Measurements from ENCODE around the gene GFY. TPM values are rescaled to one million over a fixed set of nuclear protein-coding genes. Genes with fewer than 3 reads are reported as not detected.
"Not testable (repeated sequence)": the region's sequence is repeated elsewhere in the genome, so short reads cannot be mapped to it uniquely, and the experiment has no call there.

The GFY gene
- total and polyA plus RNA-seq, 10 donors, result not detected

DNA sequence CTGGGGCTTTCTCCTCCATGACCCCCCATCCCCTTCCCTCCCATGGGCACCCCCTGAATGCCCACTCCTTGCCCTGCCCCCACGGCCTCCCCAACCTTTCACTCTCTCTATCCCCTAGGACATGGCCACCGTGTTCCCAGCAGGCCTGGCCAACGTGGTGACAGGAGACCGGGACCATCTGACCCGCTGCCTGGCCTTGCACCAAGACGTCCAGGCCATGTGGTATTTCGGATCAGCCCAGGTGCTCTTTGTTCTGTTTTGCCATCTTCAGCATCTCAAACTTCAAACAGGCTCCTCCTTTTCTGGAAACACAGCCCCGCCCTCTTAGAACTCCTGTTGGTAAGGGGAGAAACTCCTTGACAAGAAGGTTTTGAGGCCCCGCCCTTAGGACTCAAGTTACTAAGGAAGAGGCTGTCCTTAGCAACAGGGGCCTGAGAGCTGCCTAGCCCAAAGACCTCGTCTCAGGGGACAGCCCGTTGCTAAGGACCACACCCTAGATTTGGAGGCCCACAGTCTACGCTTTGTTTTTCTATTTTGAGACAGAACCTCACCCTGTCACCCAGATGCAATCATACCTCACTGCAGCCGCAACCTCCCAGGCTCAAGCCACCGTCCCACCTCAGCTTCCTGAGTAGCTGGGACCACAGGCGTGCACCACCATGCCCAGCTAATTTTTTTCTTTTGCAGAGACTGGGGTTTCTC lies 43.7 kb downstream of the GFY start:
- DNase-seq, result peak; percentile 92
- TF ChIP-seq, protein P1, sequence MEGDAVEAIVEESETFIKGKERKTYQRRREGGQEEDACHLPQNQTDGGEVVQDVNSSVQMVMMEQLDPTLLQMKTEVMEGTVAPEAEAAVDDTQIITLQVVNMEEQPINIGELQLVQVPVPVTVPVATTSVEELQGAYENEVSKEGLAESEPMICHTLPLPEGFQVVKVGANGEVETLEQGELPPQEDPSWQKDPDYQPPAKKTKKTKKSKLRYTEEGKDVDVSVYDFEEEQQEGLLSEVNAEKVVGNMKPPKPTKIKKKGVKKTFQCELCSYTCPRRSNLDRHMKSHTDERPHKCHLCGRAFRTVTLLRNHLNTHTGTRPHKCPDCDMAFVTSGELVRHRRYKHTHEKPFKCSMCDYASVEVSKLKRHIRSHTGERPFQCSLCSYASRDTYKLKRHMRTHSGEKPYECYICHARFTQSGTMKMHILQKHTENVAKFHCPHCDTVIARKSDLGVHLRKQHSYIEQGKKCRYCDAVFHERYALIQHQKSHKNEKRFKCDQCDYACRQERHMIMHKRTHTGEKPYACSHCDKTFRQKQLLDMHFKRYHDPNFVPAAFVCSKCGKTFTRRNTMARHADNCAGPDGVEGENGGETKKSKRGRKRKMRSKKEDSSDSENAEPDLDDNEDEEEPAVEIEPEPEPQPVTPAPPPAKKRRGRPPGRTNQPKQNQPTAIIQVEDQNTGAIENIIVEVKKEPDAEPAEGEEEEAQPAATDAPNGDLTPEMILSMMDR (IDR thresholded peaks at IDR 0.05 in 8 of 11, conservative IDR thresholded peaks at IDR 0.05 in 3 of 11), result peak in 1 of 11 experiments; percentile 4
- peak in 2 of 3 donors; percentile 81 for TF ChIP-seq POLR2AphosphoS5 (IDR thresholded peaks at IDR 0.05)
- TF ChIP-seq POLR2A (IDR thresholded peaks at IDR 0.05), result no peak
- H3K9me3 ChIP-seq, result no peaks in the 10 kb centered on the region
- 44 to 47% (median 46%) methylated on average over 15 of the region's 15 CpGs for WGBS, 5 donors
- intact Hi-C loops (cut with DNase I; ENCODE audit: low total_unique reads), result no loop called here
- no peaks in the 10 kb centered on the region for H3K27me3 ChIP-seq (replicated peaks in 1 of 7)
- peaks cover 0 to 69% (median 32%) of the 10 kb centered on the region in 6 donors for H3K36me3 ChIP-seq
- H3K27ac ChIP-seq, result peak overlapping the region; percentile 60 to 89 (median 72)
- peak overlapping the region in 1 of 8 donors; percentile 31 for H3K4me3 ChIP-seq
- H3K4me1 ChIP-seq, result peaks cover 28 to 68% (median 48%) of the 10 kb centered on the region in 6 donors

GRCh38 chr19:49469828-49470614 lies 44.8 kb downstream of the GFY start:
- TF ChIP-seq POLR2A (IDR thresholded peaks at IDR 0.05) (no peak), POLR2AphosphoS5 (IDR thresholded peaks at IDR 0.05) (peak; percentile 76 to 86 (median 81))
- TF ChIP-seq, protein P1 (IDR thresholded peaks at IDR 0.05 in 8 of 11, conservative IDR thresholded peaks at IDR 0.05 in 3 of 11), result peak; percentile 46 to 80 (median 74)
- intact Hi-C loops (cut with DNase I; ENCODE audit: low total_unique reads), result no loop called here
- peak; percentile 94 for DNase-seq
- WGBS, 5 donors, result 31 to 50% (median 48%) methylated on average over 21 to 25 of the region's 25 CpGs
- Histone ChIP-seq H3K4me3 (peak overlapping the region in 1 of 8 donors; percentile 31), H3K36me3 (peaks cover 0 to 58% (median 23%) of the 10 kb centered on the region in 6 donors), H3K27me3 (replicated peaks in 1 of 7) (no peaks in the 10 kb centered on the region), H3K9me3 (no peaks in the 10 kb centered on the region), H3K4me1 (peaks cover 28 to 70% (median 53%) of the 10 kb centered on the region in 6 donors), H3K27ac (peak overlapping the region; percentile 60 to 89 (median 72))

DNA sequence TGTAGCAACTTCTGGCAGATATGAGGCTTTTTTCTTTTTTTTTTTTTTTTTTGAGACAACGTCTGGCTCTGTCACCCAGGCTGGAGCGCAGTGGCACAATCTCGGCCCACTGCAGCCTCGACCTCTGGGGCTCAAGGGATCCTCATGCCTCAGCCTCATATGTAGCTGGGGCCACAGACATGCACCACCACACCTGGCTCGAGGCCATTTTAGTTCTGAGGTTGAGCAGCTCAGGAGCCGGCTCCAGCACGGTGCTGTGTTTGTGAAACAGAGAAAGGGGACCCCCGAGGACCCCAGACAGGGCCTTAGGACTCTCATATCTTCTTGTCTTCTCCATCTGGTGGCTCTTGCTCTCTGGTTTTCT lies 45.4 kb downstream of the GFY start:
- TF ChIP-seq POLR2A (IDR thresholded peaks at IDR 0.05) (no peak), POLR2AphosphoS5 (IDR thresholded peaks at IDR 0.05) (no peak)
- TF ChIP-seq, protein P1 (IDR thresholded peaks at IDR 0.05 in 8 of 11, conservative IDR thresholded peaks at IDR 0.05 in 3 of 11), result no peak
- no peak overlapping the region for H3K4me3 ChIP-seq

GRCh38 chr19:49472936-49473335 lies 47.7 kb downstream of the GFY start:
- H3K27ac ChIP-seq, result peak overlapping the region in 6 of 8 donors; percentile 38 to 95 (median 92)
- H3K4me3 ChIP-seq, result no peak overlapping the region
- no peak for DNase-seq
- H3K27me3 ChIP-seq (replicated peaks in 1 of 7), result no peaks in the 10 kb centered on the region
- H3K4me1 ChIP-seq, result peaks cover 28 to 96% (median 67%) of the 10 kb centered on the region in 6 donors
- 59 to 73% (median 62%) methylated on average over 9 of the region's 9 CpGs for WGBS, 5 donors
- intact Hi-C loops (cut with DNase I; ENCODE audit: low total_unique reads), result no loop called here
- H3K36me3 ChIP-seq, result peaks cover 0 to 44% (median 2%) of the 10 kb centered on the region in 6 donors
- TF ChIP-seq, protein P1 (IDR thresholded peaks at IDR 0.05 in 8 of 11, conservative IDR thresholded peaks at IDR 0.05 in 3 of 11), result no peak
- no peaks in the 10 kb centered on the region for H3K9me3 ChIP-seq

More for the DNA sequence above, 45.4 kb downstream of the GFY start:
- 49 to 54% (median 53%) methylated on average over 8 of the region's 8 CpGs for WGBS, 5 donors
- peak overlapping the region; percentile 60 to 89 (median 72) for H3K27ac ChIP-seq
- no peaks in the 10 kb centered on the region for H3K27me3 ChIP-seq (replicated peaks in 1 of 7)
- intact Hi-C loops (cut with DNase I; ENCODE audit: low total_unique reads), result no loop called here
- H3K36me3 ChIP-seq, result peaks cover 0 to 52% (median 20%) of the 10 kb centered on the region in 6 donors
- peaks cover 28 to 76% (median 57%) of the 10 kb centered on the region in 6 donors for H3K4me1 ChIP-seq
- no peak for DNase-seq
- H3K9me3 ChIP-seq, result no peaks in the 10 kb centered on the region

DNA sequence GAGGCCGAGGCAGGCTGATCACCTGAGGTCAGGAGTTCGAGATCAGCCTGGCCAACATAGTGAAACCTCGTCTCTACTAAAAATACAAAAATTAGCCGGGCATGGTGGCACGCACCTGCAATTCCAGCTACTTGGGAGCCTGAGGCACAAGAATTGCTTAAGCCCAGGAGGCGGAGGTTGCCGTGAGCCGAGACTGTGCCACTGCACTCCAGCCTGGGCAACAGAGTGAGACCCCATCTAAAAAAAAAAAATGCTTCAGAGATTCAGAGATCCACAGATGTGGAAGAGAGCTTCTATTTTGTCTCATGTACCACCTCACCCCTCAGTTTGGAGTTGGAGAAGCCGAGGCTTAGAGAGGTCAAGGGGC lies 48.3 kb downstream of the GFY start:
- H3K27ac ChIP-seq, result peak overlapping the region; percentile 80 to 95 (median 90)
- 68 to 77% (median 69%) methylated on average over 9 of the region's 9 CpGs for WGBS, 5 donors
- H3K4me1 ChIP-seq, result peaks cover 28 to 96% (median 67%) of the 10 kb centered on the region in 6 donors
- H3K9me3 ChIP-seq; H3K27me3 ChIP-seq (replicated peaks in 1 of 7); intact Hi-C loops (cut with DNase I; ENCODE audit: low total_unique reads); DNase-seq: not testable (repeated sequence)
- peak overlapping the region in 7 of 8 donors; percentile 52 to 74 (median 58) for H3K4me3 ChIP-seq
- H3K36me3 ChIP-seq, result peaks cover 0 to 39% (median 0%) of the 10 kb centered on the region in 6 donors
